ENCODE measurements around the gene SPATA16.

Gene SPATA16

DNA sequence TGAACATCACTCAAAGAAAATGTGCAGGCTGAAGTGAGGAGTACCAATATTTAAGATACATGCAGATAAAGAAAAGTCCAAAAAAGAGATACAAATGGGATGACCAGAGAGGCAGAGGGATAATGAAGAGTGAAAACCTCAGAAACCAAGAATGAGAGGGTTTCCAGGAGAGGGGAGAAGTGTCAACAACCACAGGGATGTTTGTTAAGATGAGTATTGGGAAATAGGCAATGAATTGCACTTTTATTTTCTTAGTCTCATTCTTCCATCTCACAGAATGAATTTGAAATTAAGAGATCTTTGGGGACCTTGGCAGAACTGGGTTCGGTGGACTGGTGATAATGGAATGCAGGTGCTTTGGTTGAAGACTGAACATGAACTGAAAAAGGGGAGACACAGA is 288.0 kb downstream of the SPATA16 start:
- no peak overlapping the region for H3K4me2 ChIP-seq (ENCODE audit: low read depth, low read length)
- H4K20me1 ChIP-seq (ENCODE audit: insufficient read depth, low read length) = no peaks in the 10 kb centered on the region
- H3K36me3 ChIP-seq (replicated peaks; ENCODE audit: insufficient read depth, low read length) = no peaks in the 10 kb centered on the region
- H3K27me3 ChIP-seq (replicated peaks; ENCODE audit: insufficient read depth, low read length) = no peaks in the 10 kb centered on the region
- no peaks in the 10 kb centered on the region for H3K4me1 ChIP-seq (ENCODE audit: low read length)
- no peak for DNase-seq
- H3K4me3 ChIP-seq (ENCODE audit: low read length) = no peak overlapping the region
- H3K27ac ChIP-seq (ENCODE audit: low read length) = no peak overlapping the region
- no peak for TF ChIP-seq EZH2 (optimal IDR thresholded peaks at IDR 0.05; ENCODE audit: low read depth, low read length)
- TF ChIP-seq EZH2phosphoT487 (IDR thresholded peaks at IDR 0.05; ENCODE audit: low read length) = no peak
- TF ChIP-seq CTCF (IDR thresholded peaks at IDR 0.05; ENCODE audit: low read length) = no peak
- H3F3A ChIP-seq (ENCODE audit: insufficient read depth, low read length) = no peaks in the 10 kb centered on the region
- H3K9ac ChIP-seq (ENCODE audit: low read length) = no peak overlapping the region
- H3K9me3 ChIP-seq (replicated peaks; ENCODE audit: insufficient read depth, low read length) = no peaks in the 10 kb centered on the region
- H3K79me2 ChIP-seq (ENCODE audit: low read length) = no peaks in the 10 kb centered on the region
- no peaks in the 10 kb centered on the region for H3K9me2 ChIP-seq (replicated peaks; ENCODE audit: insufficient read depth, low read length)
- no peak overlapping the region for H2AFZ ChIP-seq (ENCODE audit: low read length)

GRCh38 chr3:172848910-172849309 is 292.1 kb downstream of the SPATA16 start:
- TF ChIP-seq CTCF (IDR thresholded peaks at IDR 0.05; ENCODE audit: low read length) (no peak), EZH2 (optimal IDR thresholded peaks at IDR 0.05; ENCODE audit: low read depth, low read length) (no peak), EZH2phosphoT487 (IDR thresholded peaks at IDR 0.05; ENCODE audit: low read length) (no peak)
- Histone ChIP-seq H3K4me1 (ENCODE audit: low read length) (no peaks in the 10 kb centered on the region), H3K4me3 (ENCODE audit: low read length) (no peak overlapping the region), H3F3A (ENCODE audit: insufficient read depth, low read length) (no peaks in the 10 kb centered on the region), H3K4me2 (ENCODE audit: low read depth, low read length) (no peak overlapping the region), H3K9me3 (replicated peaks; ENCODE audit: insufficient read depth, low read length) (no peaks in the 10 kb centered on the region), H4K20me1 (ENCODE audit: insufficient read depth, low read length) (no peaks in the 10 kb centered on the region), H3K9ac (ENCODE audit: low read length) (no peak overlapping the region), H3K27me3 (replicated peaks; ENCODE audit: insufficient read depth, low read length) (no peaks in the 10 kb centered on the region), H2AFZ (ENCODE audit: low read length) (no peak overlapping the region), H3K9me2 (replicated peaks; ENCODE audit: insufficient read depth, low read length) (no peaks in the 10 kb centered on the region), H3K36me3 (replicated peaks; ENCODE audit: insufficient read depth, low read length) (no peaks in the 10 kb centered on the region), H3K27ac (ENCODE audit: low read length) (no peak overlapping the region), H3K79me2 (ENCODE audit: low read length) (no peaks in the 10 kb centered on the region)
- DNase-seq = no peak

DNA sequence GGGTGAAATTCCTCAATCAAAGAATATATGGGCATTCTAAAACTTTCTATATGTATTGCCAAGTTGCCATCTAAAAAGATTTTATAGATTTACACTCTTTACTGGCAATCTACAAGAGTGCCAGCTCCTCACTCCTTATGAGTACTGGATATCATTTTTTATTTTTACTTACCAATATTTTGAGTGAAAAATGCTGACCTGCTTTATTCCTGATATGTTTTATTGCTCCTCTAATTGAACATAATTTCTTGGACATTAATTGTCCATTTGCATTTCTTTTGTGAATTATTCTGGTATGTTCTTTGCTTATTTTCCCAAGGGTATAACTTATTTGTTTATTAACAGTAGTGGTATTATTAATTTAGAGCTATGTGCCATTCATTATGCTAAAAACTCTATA is 293.7 kb downstream of the SPATA16 start:
- H3F3A ChIP-seq (ENCODE audit: insufficient read depth, low read length) = no peaks in the 10 kb centered on the region
- no peak overlapping the region for H3K4me2 ChIP-seq (ENCODE audit: low read depth, low read length)
- no peaks in the 10 kb centered on the region for H3K27me3 ChIP-seq (replicated peaks; ENCODE audit: insufficient read depth, low read length)
- no peaks in the 10 kb centered on the region for H4K20me1 ChIP-seq (ENCODE audit: insufficient read depth, low read length)
- no peaks in the 10 kb centered on the region for H3K79me2 ChIP-seq (ENCODE audit: low read length)
- no peak overlapping the region for H2AFZ ChIP-seq (ENCODE audit: low read length)
- no peaks in the 10 kb centered on the region for H3K36me3 ChIP-seq (replicated peaks; ENCODE audit: insufficient read depth, low read length)
- TF ChIP-seq CTCF (IDR thresholded peaks at IDR 0.05; ENCODE audit: low read length) = no peak
- TF ChIP-seq EZH2phosphoT487 (IDR thresholded peaks at IDR 0.05; ENCODE audit: low read length) = no peak
- TF ChIP-seq EZH2 (optimal IDR thresholded peaks at IDR 0.05; ENCODE audit: low read depth, low read length) = no peak
- no peak for DNase-seq
- H3K9ac ChIP-seq (ENCODE audit: low read length) = no peak overlapping the region
- H3K4me3 ChIP-seq (ENCODE audit: low read length) = no peak overlapping the region
- no peaks in the 10 kb centered on the region for H3K9me2 ChIP-seq (replicated peaks; ENCODE audit: insufficient read depth, low read length)
- H3K9me3 ChIP-seq (replicated peaks; ENCODE audit: insufficient read depth, low read length) = no peaks in the 10 kb centered on the region
- H3K27ac ChIP-seq (ENCODE audit: low read length) = no peak overlapping the region
- H3K4me1 ChIP-seq (ENCODE audit: low read length) = no peaks in the 10 kb centered on the region
